Measurements from ENCODE around the gene BRD1. TPM values are rescaled to one million over a fixed set of nuclear protein-coding genes. Genes with fewer than 3 reads are reported as not detected.

BRD1 gene
- polyA plus RNA-seq, 1 donor from 2014 or later, result 79.3 TPM

- no peaks in the 10 kb centered on the region for H3K9me3 ChIP-seq (ENCODE audit: low read length)
- TF ChIP-seq EZH2 (IDR thresholded peaks at IDR 0.05; ENCODE audit: borderline replicate concordance, insufficient read depth, low read length, poor library complexity, severe bottlenecking), result no peak
- no peak for TF ChIP-seq CTCF (IDR thresholded peaks at IDR 0.05; ENCODE audit: poor library complexity, severe bottlenecking)
- TF ChIP-seq REST (IDR thresholded peaks at IDR 0.05; ENCODE audit: borderline replicate concordance), result no peak
- TF ChIP-seq TAF1 (IDR thresholded peaks at IDR 0.05; ENCODE audit: low read depth), result no peak
- TF ChIP-seq POLR2AphosphoS5 (IDR thresholded peaks at IDR 0.05), result no peak
- TF ChIP-seq RAD21 (conservative IDR thresholded peaks at IDR 0.05), result no peak
- TF ChIP-seq SMC3 (conservative IDR thresholded peaks at IDR 0.05; ENCODE audit: poor library complexity), result no peak
- TF ChIP-seq MXI1 (conservative IDR thresholded peaks at IDR 0.05; ENCODE audit: poor library complexity, severe bottlenecking), result no peak
- no peak for TF ChIP-seq EP300 (conservative IDR thresholded peaks at IDR 0.05; ENCODE audit: poor library complexity, severe bottlenecking)
- no peak overlapping the region for H3K9ac ChIP-seq (ENCODE audit: low read length)
- H2AFZ ChIP-seq (ENCODE audit: low read depth, low read length), result no peak overlapping the region
- H4K20me1 ChIP-seq (ENCODE audit: insufficient read depth), result no peaks in the 10 kb centered on the region
- no peak overlapping the region for H3K4me2 ChIP-seq (ENCODE audit: low read length)
- peak overlapping the region; percentile 88 for H3K4me3 ChIP-seq (ENCODE audit: low read length)
- no peaks in the 10 kb centered on the region for H3K9me2 ChIP-seq (ENCODE audit: insufficient read depth, low read length)
- peaks cover 59% of the 10 kb centered on the region for H3K79me2 ChIP-seq (replicated peaks; ENCODE audit: insufficient read depth, low read length)
- H3K27ac ChIP-seq (ENCODE audit: low read length), result no peak overlapping the region
- H3K27me3 ChIP-seq (ENCODE audit: insufficient read depth, low read depth, low read length), result peaks cover 5% of the 10 kb centered on the region
- no peaks in the 10 kb centered on the region for H3K36me3 ChIP-seq (ENCODE audit: insufficient read depth, low read length)
- no peaks in the 10 kb centered on the region for H3F3A ChIP-seq (ENCODE audit: insufficient read depth, low read length, poor library complexity, severe bottlenecking)
Observed at GRCh38 chr22:49856343-49856742, 28.7 kb upstream of the BRD1 start.

- H3K9ac ChIP-seq (ENCODE audit: low read length), result peak overlapping the region; percentile 82
- H4K20me1 ChIP-seq (ENCODE audit: insufficient read depth), result no peaks in the 10 kb centered on the region
- H3K4me3 ChIP-seq (ENCODE audit: low read length), result peak overlapping the region; percentile 88
- peaks cover 15% of the 10 kb centered on the region for H3K27me3 ChIP-seq (ENCODE audit: insufficient read depth, low read depth, low read length)
- H3K9me2 ChIP-seq (ENCODE audit: insufficient read depth, low read length), result no peaks in the 10 kb centered on the region
- no peak overlapping the region for H3K27ac ChIP-seq (ENCODE audit: low read length)
- H3K79me2 ChIP-seq (replicated peaks; ENCODE audit: insufficient read depth, low read length), result peaks cover 53% of the 10 kb centered on the region
- H3K9me3 ChIP-seq (ENCODE audit: low read length), result no peaks in the 10 kb centered on the region
- TF ChIP-seq SMC3 (conservative IDR thresholded peaks at IDR 0.05; ENCODE audit: poor library complexity), result no peak
- TF ChIP-seq CTCF (IDR thresholded peaks at IDR 0.05; ENCODE audit: poor library complexity, severe bottlenecking), result no peak
- no peak for TF ChIP-seq MXI1 (conservative IDR thresholded peaks at IDR 0.05; ENCODE audit: poor library complexity, severe bottlenecking)
- no peak for TF ChIP-seq RAD21 (conservative IDR thresholded peaks at IDR 0.05)
- TF ChIP-seq EZH2 (IDR thresholded peaks at IDR 0.05; ENCODE audit: borderline replicate concordance, insufficient read depth, low read length, poor library complexity, severe bottlenecking), result no peak
- TF ChIP-seq REST (IDR thresholded peaks at IDR 0.05; ENCODE audit: borderline replicate concordance), result no peak
- TF ChIP-seq EP300 (conservative IDR thresholded peaks at IDR 0.05; ENCODE audit: poor library complexity, severe bottlenecking), result no peak
- no peak for TF ChIP-seq TAF1 (IDR thresholded peaks at IDR 0.05; ENCODE audit: low read depth)
- no peak for TF ChIP-seq POLR2AphosphoS5 (IDR thresholded peaks at IDR 0.05)
- H3F3A ChIP-seq (ENCODE audit: insufficient read depth, low read length, poor library complexity, severe bottlenecking), result no peaks in the 10 kb centered on the region
- H2AFZ ChIP-seq (ENCODE audit: low read depth, low read length), result no peak overlapping the region
- peak overlapping the region; percentile 93 for H3K4me2 ChIP-seq (ENCODE audit: low read length)
- no peaks in the 10 kb centered on the region for H3K36me3 ChIP-seq (ENCODE audit: insufficient read depth, low read length)
Observed at GRCh38 chr22:49855251-49855911, 27.7 kb upstream of the BRD1 start.

Data from neural cell (in vitro differentiated cells).